Muscle layer of duodenum (tissue), 2 donors: ENCODE data around the gene SNX33.
"Not testable (repeated sequence)": the region's sequence is repeated elsewhere in the genome, so short reads cannot be mapped to it uniquely, and the experiment has no call there.

Source experiments
- H3K27ac ChIP-seq: one replicate; pipeline ENCODE4 v1.7.0; 2013; ENCODE audit warnings: mild to moderate bottlenecking, low read length
- H3K27me3 ChIP-seq: one replicate; pipeline ENCODE4 v1.7.0; 2013; ENCODE audit warnings: low read depth, mild to moderate bottlenecking, control low read depth, low read length
- H3K36me3 ChIP-seq, 2 donors: one replicate each; pipeline ENCODE4 v1.7.0; 2013; ENCODE audit warnings: low read length in 2 of 2, control low read depth in 1 of 2, mild to moderate bottlenecking in 1 of 2; ENCODE audit not compliant: insufficient read depth in 2 of 2, control insufficient read depth in 1 of 2
- H3K4me1 ChIP-seq, 2 donors: one replicate each; pipeline ENCODE4 v1.7.0; 2013; ENCODE audit warnings: low read length in 2 of 2, mild to moderate bottlenecking in 2 of 2, control low read depth in 1 of 2, moderate library complexity in 1 of 2; ENCODE audit not compliant: insufficient read depth in 2 of 2, control insufficient read depth in 1 of 2
- H3K4me3 ChIP-seq, 2 donors: one replicate each; pipeline ENCODE4 v1.7.0; 2013; ENCODE audit warnings: low read length in 2 of 2, low read depth in 1 of 2, mild to moderate bottlenecking in 1 of 2
- H3K9me3 ChIP-seq, 2 donors: one replicate each; pipeline ENCODE4 v1.7.0; 2013; ENCODE audit warnings: low read length in 2 of 2, control low read depth in 1 of 2, mild to moderate bottlenecking in 1 of 2; ENCODE audit not compliant: control insufficient read depth in 1 of 2
- donor health status: healthy.

The SNX33 gene

GRCh38 chr15:75706682-75706954 lies 58.9 kb downstream of the SNX33 start:
- Histone ChIP-seq H3K27me3 (no peaks in the 10 kb centered on the region), H3K36me3 (peaks cover 0 to 4% of the 10 kb centered on the region in 2 donors), H3K4me3 (no peak overlapping the region), H3K9me3 (no peaks in the 10 kb centered on the region), H3K4me1 (peaks cover 0 to 45% of the 10 kb centered on the region in 2 donors), H3K27ac (no peak overlapping the region)

- H3K36me3 ChIP-seq, H3K27me3 ChIP-seq, H3K9me3 ChIP-seq: not testable (repeated sequence)
- H3K27ac ChIP-seq, result peak overlapping the region; percentile 65
- H3K4me1 ChIP-seq, result peaks cover 8 to 53% of the 10 kb centered on the region in 2 donors
- H3K4me3 ChIP-seq, result peak overlapping the region in 1 of 2 donors; percentile 56
These were observed 61.7 kb downstream of the SNX33 start for GRCh38 chr15:75709458-75709857.

- not testable (repeated sequence) for H3K4me3 ChIP-seq, H3K27ac ChIP-seq, H3K27me3 ChIP-seq, H3K9me3 ChIP-seq, H3K36me3 ChIP-seq
- peaks cover 8 to 38% of the 10 kb centered on the region in 2 donors for H3K4me1 ChIP-seq
These were observed 63.2 kb downstream of the SNX33 start for GRCh38 chr15:75710874-75711273.

GRCh38 chr15:75711495-75711894 lies 63.8 kb downstream of the SNX33 start:
- H3K9me3 ChIP-seq, H3K36me3 ChIP-seq, H3K27me3 ChIP-seq, H3K27ac ChIP-seq: not testable (repeated sequence)
- peak overlapping the region in 1 of 2 donors; percentile 63 for H3K4me3 ChIP-seq
- H3K4me1 ChIP-seq, result peaks cover 8 to 32% of the 10 kb centered on the region in 2 donors
